ENCODE results near the gene HIPK3.
"Not testable (repeated sequence)": the region's sequence is repeated elsewhere in the genome, so short reads cannot be mapped to it uniquely, and the experiment has no call there.

Gene HIPK3

GRCh38 chr11:33366918-33367317 lies 109.7 kb downstream of the HIPK3 start:
- no peak for DNase-seq

GRCh38 chr11:33368475-33368874 lies 111.3 kb downstream of the HIPK3 start:
- not testable (repeated sequence) for DNase-seq

GRCh38 chr11:33368931-33369330 lies 111.8 kb downstream of the HIPK3 start:
- DNase-seq = no peak

GRCh38 chr11:33373636-33374035 lies 116.5 kb downstream of the HIPK3 start:
- no peak for DNase-seq

DNA sequence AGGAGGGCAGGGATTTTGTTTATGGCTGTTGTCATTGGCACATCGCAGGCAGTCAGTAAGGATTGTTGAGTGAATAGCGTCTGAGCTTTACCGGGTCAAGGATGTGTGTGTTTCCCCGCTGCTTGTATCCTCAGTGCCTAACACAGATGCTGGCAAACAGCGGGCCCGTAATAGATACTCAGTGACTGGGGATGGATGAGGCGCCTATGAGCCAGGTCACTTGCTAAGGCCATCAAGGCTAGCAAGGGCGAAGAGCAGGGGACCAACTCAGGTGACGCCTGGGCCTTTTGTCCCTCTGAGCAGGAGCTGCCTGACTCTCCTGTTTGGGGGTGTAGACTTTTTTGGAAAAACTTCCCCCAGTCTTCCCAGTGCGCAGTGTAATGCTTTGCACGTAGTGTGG lies 118.1 kb downstream of the HIPK3 start:
- DNase-seq = no peak

GRCh38 chr11:33375688-33376311 lies 118.6 kb downstream of the HIPK3 start, which contains the start of gene KIAA1549L:
Gene KIAA1549L, plus strand, starts transcription at chr11:33376108.
- peak; percentile 59 for DNase-seq

DNA sequence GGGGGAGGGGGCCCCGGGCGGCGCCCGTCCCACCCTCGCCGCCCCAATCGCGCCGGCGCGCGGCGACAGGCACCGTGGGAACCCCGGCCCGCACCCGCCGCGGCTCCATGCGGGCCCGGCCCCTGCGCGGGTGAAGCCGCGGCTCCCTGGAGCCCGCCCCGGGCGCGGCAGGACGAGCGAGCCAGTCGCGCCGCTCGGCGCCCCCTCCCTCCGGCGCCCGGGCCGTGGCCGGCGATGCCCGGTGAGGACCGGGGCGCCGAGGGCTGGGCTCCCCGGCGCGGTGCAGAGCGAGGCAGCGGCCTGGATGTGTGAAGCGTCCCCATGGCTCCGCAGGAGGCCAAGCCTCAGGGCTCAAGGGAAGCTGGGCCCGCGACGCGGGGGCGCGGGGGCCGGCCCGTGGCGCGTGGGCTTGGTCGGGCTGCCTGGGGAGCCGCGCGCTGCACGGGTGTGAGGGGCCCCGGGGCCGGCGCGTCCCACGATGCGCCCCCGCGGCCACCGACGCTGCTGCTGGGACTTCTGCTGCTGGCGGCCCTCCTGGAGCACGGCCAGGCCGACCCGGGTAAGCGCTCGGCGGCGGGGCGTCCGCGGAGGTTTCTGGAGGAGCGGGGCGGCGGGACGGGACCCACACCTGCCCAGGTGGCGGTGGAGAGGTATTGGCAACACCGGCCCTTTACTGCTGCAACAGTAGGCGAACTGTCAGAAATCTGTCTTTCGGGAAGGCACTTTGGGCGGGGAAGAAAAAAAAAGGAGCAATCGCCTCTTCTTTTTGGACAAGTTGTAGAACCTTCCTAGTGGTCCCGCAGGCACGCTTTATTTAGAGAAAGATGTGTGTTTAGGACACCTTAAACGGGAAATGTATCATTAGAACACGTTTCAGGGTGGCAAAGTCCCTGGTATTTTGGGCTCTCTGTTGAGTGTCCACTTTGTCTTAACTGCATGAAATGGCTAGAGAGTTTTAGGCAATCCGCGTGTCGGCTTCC lies 119.4 kb downstream of the HIPK3 start:
- peak; percentile 39 for DNase-seq

GRCh38 chr11:33377412-33378370 lies 120.5 kb downstream of the HIPK3 start:
- peak; percentile 70 for DNase-seq

GRCh38 chr11:33379947-33380346 lies 122.8 kb downstream of the HIPK3 start:
- no peak for DNase-seq

GRCh38 chr11:33383075-33383919 lies 126.1 kb downstream of the HIPK3 start:
- DNase-seq = no peak

DNA sequence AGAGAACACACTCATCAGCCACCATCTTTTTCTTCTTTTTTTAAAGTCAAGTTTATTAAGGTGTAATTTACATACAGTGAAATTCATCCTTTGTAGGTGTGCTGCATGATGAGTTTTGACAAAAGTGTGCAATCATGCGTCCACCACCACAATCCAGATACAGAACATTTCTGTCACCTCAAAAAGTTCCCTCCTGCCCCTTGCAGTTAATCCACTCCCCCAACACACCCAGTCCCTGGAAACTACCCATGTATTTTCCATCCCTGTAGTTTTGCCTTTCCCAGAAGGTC lies 126.7 kb downstream of the HIPK3 start:
- DNase-seq = no peak

GRCh38 chr11:33384220-33384619 lies 127.0 kb downstream of the HIPK3 start:
- DNase-seq = no peak

DNA sequence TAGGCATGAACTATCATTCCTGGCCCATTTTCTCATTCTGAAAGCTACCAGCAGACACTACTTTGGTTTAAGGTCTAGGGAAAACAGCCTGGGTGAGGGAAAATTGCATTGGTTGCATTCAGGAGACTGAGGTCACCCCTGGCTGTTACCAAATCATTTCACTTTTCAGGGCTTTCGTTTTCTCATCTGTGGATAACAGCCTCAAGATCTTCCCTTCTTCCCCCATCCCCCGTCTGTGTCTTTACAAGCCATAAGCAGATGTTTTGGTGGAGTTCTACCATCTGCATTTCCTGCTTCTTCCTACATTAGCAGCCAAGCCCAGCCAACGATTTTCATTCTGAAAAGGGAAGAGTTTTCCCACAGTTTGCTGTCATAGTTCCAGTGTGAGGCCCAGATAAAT lies 130.4 kb downstream of the HIPK3 start:
- DNase-seq = no peak

- no peak for DNase-seq
Observed at GRCh38 chr11:33387996-33388395, 130.8 kb downstream of the HIPK3 start.

- no peak for DNase-seq
Observed at GRCh38 chr11:33388793-33389525, 131.8 kb downstream of the HIPK3 start.

- no peak for DNase-seq
Observed at GRCh38 chr11:33389635-33390034, 132.5 kb downstream of the HIPK3 start.

- DNase-seq = no peak
Observed at GRCh38 chr11:33390944-33391892, 134.0 kb downstream of the HIPK3 start.

GRCh38 chr11:33391893-33392251 lies 134.7 kb downstream of the HIPK3 start:
- DNase-seq = no peak

GRCh38 chr11:33394431-33395109 lies 137.4 kb downstream of the HIPK3 start:
- no peak for DNase-seq

GRCh38 chr11:33396361-33396760 lies 139.2 kb downstream of the HIPK3 start:
- DNase-seq = no peak
